Testis (tissue), 3 donors: ENCODE results near the gene PARP8. TPM values are rescaled to one million over a fixed set of nuclear protein-coding genes. Genes with fewer than 3 reads are reported as not detected.

Source experiments
- DNase-seq: peaks from one replicate; pipeline ENCODE4 v3.0.0-alpha.2; 2019
- H3K27ac ChIP-seq, 2 donors: fragments of 200-600 bp; sonication (generic); one replicate each; pipeline ENCODE4 v1.5.1; 2019
- H3K27me3 ChIP-seq: fragments of 200-600 bp; sonication (generic); one replicate; pipeline ENCODE4 v1.5.1; 2019
- H3K36me3 ChIP-seq: fragments of 200-600 bp; sonication (generic); one replicate; pipeline ENCODE4 v1.5.1; 2017; ENCODE audit warnings: low read depth; ENCODE audit errors: missing control alignments
- H3K4me1 ChIP-seq: fragments of 200-600 bp; sonication (generic); one replicate; pipeline ENCODE4 v1.5.1; 2019
- H3K4me3 ChIP-seq, 2 donors: fragments of 200-600 bp; sonication (generic); one replicate each; pipeline ENCODE4 v1.5.1; 2017 to 2019
- H3K9me3 ChIP-seq: fragments of 200-600 bp; sonication (generic); one replicate; pipeline ENCODE4 v1.5.1; 2017
- POLR2A ChIP-seq: fragments of 450-650 bp; IDR thresholded peaks from one replicate; pipeline ENCODE4 v1.6.1; 2017; ENCODE audit warnings: antibody characterized with exemption, mild to moderate bottlenecking, moderate library complexity
- WGBS, 2 donors: methylation state at CpG; one replicate each; pipeline ENCODE4 v1.1.5; 2018; 5-methylcytosine and 5-hydroxymethylcytosine counted together
- intact Hi-C: fragments of 100-400 bp; cut with DNase I; formaldehyde crosslinking; loops from one replicate; pipeline ENCODE4 v1.15.1; 2023; ENCODE audit warnings: low total_unique reads
- polyA plus RNA-seq: library from polyadenylated mRNA; stranded (reverse); fragments of 350-450 nt; fragmentation: Illumina TruSeq; extraction: RNeasy Lipid Tissue Mini Kit (QIAGEN cat#74804); gene quantifications from one replicate; pipeline ENCODE4 v1.2.3, GENCODE V29; 2014; ENCODE audit warnings: low read depth, low replicate concordance; ENCODE audit not compliant: insufficient read depth
- total RNA-seq, 2 donors: library from RNA; depleted of rRNA; stranded (reverse); fragments of >200 nt; gene quantifications; one replicate each; pipeline ENCODE4 v1.2.3, GENCODE V29; 2016
- TF ChIP-seq, protein P1 (sequence below), 3 experiments: fragments of 450-650 bp in 2 of 3; fragments of 200-600 bp in 1 of 3; sonication (generic) in 1 of 3; IDR thresholded peaks; one replicate each; pipeline ENCODE4 v1.5.1; 2016 to 2019; ENCODE audit warnings: antibody characterized with exemption in 3 of 3, mild to moderate bottlenecking in 2 of 3, moderate library complexity in 1 of 3

Gene PARP8
- total and polyA plus RNA-seq, 3 donors from 2014 or later, result 14.4 to 24.3 (median 18.0) TPM

DNA sequence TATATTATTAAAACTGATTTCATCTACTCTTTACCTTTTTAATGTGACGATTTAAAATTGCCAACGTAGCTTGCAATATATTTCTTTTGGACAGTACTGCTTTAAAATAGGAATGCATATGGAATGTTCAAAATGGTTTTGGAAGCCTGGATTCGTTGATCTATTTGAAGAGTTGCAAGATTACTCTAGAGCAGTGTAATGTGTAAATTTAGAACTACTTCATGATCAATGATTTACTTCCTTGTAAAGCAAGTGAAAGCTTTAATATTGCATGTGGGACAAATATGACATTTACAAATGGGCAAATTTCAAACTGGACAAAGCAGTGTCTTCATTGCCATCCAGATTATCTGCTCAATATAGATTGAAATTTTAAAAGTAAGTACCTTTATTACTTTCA lies 38.3 kb downstream of the PARP8 start:
- no peaks in the 10 kb centered on the region for H3K4me1 ChIP-seq
- WGBS, 2 donors, result 88 to 90% methylated on average over 3 of the region's 3 CpGs
- no peak overlapping the region for H3K4me3 ChIP-seq
- no peaks in the 10 kb centered on the region for H3K27me3 ChIP-seq
- TF ChIP-seq, protein P1, sequence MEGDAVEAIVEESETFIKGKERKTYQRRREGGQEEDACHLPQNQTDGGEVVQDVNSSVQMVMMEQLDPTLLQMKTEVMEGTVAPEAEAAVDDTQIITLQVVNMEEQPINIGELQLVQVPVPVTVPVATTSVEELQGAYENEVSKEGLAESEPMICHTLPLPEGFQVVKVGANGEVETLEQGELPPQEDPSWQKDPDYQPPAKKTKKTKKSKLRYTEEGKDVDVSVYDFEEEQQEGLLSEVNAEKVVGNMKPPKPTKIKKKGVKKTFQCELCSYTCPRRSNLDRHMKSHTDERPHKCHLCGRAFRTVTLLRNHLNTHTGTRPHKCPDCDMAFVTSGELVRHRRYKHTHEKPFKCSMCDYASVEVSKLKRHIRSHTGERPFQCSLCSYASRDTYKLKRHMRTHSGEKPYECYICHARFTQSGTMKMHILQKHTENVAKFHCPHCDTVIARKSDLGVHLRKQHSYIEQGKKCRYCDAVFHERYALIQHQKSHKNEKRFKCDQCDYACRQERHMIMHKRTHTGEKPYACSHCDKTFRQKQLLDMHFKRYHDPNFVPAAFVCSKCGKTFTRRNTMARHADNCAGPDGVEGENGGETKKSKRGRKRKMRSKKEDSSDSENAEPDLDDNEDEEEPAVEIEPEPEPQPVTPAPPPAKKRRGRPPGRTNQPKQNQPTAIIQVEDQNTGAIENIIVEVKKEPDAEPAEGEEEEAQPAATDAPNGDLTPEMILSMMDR (IDR thresholded peaks at IDR 0.05), result no peak
- TF ChIP-seq POLR2A, result no peak
- intact Hi-C loops, result no loop called here
- H3K36me3 ChIP-seq, result no peaks in the 10 kb centered on the region
- DNase-seq, result no peak
- H3K27ac ChIP-seq, result no peak overlapping the region
- H3K9me3 ChIP-seq, result no peaks in the 10 kb centered on the region

DNA sequence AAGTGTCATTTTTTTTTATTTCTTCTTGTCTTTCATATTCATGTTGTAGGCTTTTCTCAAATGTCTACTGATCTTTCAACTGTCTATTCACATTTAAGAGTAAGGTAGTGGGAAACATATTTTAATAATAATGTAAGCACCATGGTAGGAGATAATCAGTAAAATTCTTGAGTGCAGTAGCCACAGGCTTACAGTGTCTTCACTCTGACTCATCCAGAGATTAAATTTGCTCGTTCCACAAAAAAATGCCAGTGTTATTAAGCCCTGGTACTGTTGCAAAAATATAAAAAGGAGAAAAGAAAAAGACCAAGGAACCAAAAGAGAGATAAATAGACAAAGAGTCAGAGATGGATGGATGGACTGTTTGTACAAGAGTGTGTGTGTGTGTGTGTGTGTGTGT lies 43.0 kb downstream of the PARP8 start:
- no peak overlapping the region for H3K27ac ChIP-seq
- no peak overlapping the region for H3K4me3 ChIP-seq
- H3K36me3 ChIP-seq, result no peaks in the 10 kb centered on the region
- no peaks in the 10 kb centered on the region for H3K4me1 ChIP-seq
- DNase-seq, result no peak
- no peak for TF ChIP-seq POLR2A
- TF ChIP-seq, protein P1 (IDR thresholded peaks at IDR 0.05), result no peak
- H3K27me3 ChIP-seq, result no peaks in the 10 kb centered on the region
- intact Hi-C loops, result no loop called here
- 63 to 75% methylated on average over 1 of the region's 1 CpG for WGBS, 2 donors
- no peaks in the 10 kb centered on the region for H3K9me3 ChIP-seq

DNA sequence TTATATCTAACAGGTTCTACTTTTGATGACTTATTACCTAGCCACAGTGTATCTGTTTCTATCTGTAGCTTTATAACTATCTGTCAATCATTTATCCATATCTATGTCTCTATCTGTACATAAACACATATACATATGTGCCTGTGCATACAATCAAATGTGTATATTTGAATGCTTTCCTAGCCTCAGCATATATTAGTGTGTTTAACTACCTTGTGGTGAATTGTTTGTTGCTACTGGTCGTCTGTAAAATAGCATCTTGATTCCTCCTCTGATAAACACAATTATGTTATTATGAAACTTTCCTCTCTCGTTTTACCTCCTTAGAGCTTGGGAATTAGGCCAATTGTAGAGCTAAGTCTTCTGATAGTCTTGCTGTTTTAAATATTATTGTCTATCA lies 44.4 kb downstream of the PARP8 start:
- H3K36me3 ChIP-seq, result no peaks in the 10 kb centered on the region
- no peak for TF ChIP-seq POLR2A
- no peak overlapping the region for H3K4me3 ChIP-seq
- 37 to 41% methylated on average over 2 of the region's 2 CpGs for WGBS, 2 donors
- H3K9me3 ChIP-seq, result no peaks in the 10 kb centered on the region
- no peaks in the 10 kb centered on the region for H3K4me1 ChIP-seq
- H3K27me3 ChIP-seq, result no peaks in the 10 kb centered on the region
- H3K27ac ChIP-seq, result no peak overlapping the region
- no peak for DNase-seq
- intact Hi-C loops, result no loop called here

DNA sequence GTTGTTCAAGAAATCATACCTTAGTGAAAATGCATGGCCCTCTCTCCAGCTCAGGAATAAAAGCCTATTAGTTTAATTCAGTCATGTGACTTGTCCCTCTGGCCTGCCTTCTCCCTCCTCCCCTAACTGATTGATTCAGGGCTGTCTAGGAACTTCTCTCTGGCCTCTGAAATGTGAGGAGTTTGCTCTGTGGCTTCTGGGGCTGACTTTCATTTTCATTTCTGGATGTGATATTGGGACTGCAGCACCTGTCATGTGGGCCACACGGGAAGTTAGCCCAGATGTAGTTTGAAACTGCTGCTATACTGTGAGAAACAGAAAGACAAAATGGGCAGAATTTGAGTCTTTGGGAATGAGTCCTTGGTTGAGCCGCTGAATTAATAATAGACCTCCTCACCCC lies 44.8 kb downstream of the PARP8 start:
- Histone ChIP-seq H3K4me3 (no peak overlapping the region), H3K4me1 (no peaks in the 10 kb centered on the region), H3K36me3 (no peaks in the 10 kb centered on the region), H3K27ac (no peak overlapping the region), H3K9me3 (no peaks in the 10 kb centered on the region), H3K27me3 (no peaks in the 10 kb centered on the region)
- intact Hi-C loops, result no loop called here
- no peak for TF ChIP-seq POLR2A
- TF ChIP-seq, protein P1 (IDR thresholded peaks at IDR 0.05), result no peak
- DNase-seq, result no peak
- WGBS, 2 donors, result 55 to 63% methylated on average over 2 of the region's 2 CpGs

DNA sequence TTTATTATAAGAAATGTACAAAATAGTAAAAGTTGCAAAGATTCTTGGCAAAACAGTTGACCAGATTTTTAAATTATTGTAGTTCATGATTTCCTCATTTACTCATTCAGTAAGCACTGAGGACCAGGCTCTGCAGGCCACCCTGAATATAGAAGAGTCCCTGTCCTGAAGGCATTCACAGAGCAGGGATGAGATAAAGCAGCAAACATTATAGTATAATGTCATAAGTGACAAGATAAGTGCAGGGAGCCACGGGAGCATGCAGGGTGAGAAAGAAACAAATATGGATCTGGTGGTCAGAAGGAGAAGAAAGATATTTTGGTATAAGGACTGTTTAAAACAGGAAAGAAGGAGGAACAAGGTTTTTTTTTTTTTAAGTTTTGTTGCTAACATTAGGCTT lies 46.0 kb downstream of the PARP8 start:
- intact Hi-C loops, result no loop called here
- H3K9me3 ChIP-seq, result no peaks in the 10 kb centered on the region

More for the DNA sequence above, 46.0 kb downstream of the PARP8 start:
- H3K27me3 ChIP-seq, result no peaks in the 10 kb centered on the region
- WGBS, 2 donors, result 47 to 53% methylated on average over 1 of the region's 1 CpG
- no peak overlapping the region for H3K27ac ChIP-seq
- no peaks in the 10 kb centered on the region for H3K36me3 ChIP-seq
- no peaks in the 10 kb centered on the region for H3K4me1 ChIP-seq
- TF ChIP-seq, protein P1 (IDR thresholded peaks at IDR 0.05), result no peak
- no peak for TF ChIP-seq POLR2A
- no peak for DNase-seq
- no peak overlapping the region for H3K4me3 ChIP-seq
